GM18508 (cell line): ENCODE measurements around the gene AP4B1.
A peak's percentile ranks its signal among the peaks of the same experiment; 100 is the strongest.
"Not testable (repeated sequence)": the region's sequence is repeated elsewhere in the genome, so short reads cannot be mapped to it uniquely, and the experiment has no call there.

ENCODE experiments used
- ATAC-seq: cut with Tn5 transposase; IDR thresholded peaks from one replicate; pipeline ENCODE4 v1.9.1; 2021; ENCODE audit warnings: moderate number of reproducible peaks; ENCODE audit not compliant: insufficient read depth, unreplicated experiment

Gene AP4B1

GRCh38 chr1:113860891-113861290, 43.7 kb downstream of the AP4B1 start:
- no peak for ATAC-seq

GRCh38 chr1:113859478-113860175, 45.0 kb downstream of the AP4B1 start:
- ATAC-seq = peak; percentile 84

- ATAC-seq = no peak
These were observed 45.6 kb downstream of the AP4B1 start for GRCh38 chr1:113858982-113859381.

- ATAC-seq = no peak
These were observed 46.2 kb downstream of the AP4B1 start for GRCh38 chr1:113858418-113858817.

- no peak for ATAC-seq
These were observed 46.8 kb downstream of the AP4B1 start for GRCh38 chr1:113857776-113858175.

GRCh38 chr1:113856401-113856790, 48.2 kb downstream of the AP4B1 start:
- ATAC-seq = no peak

- no peak for ATAC-seq
These were observed 48.8 kb downstream of the AP4B1 start for GRCh38 chr1:113855630-113856400.

GRCh38 chr1:113854234-113854633, 50.4 kb downstream of the AP4B1 start:
- no peak for ATAC-seq

GRCh38 chr1:113852694-113853093, 51.9 kb downstream of the AP4B1 start:
- not testable (repeated sequence) for ATAC-seq

- ATAC-seq = no peak
These were observed 54.3 kb downstream of the AP4B1 start for GRCh38 chr1:113850127-113850796.

GRCh38 chr1:113849072-113849471, 55.5 kb downstream of the AP4B1 start:
- no peak for ATAC-seq

- ATAC-seq = no peak
These were observed 58.1 kb downstream of the AP4B1 start for GRCh38 chr1:113846391-113847035.
